ENCODE measurements around the gene FEZ2. TPM values are rescaled to one million over a fixed set of nuclear protein-coding genes. Genes with fewer than 3 reads are reported as not detected.

The FEZ2 gene
- total and polyA plus RNA-seq, 9 of the 15 experiments (the other 6 are each of a cell fraction or from before 2014, with no cell fraction given) = 9.9 to 35.5 (median 20.1) TPM

- TF ChIP-seq FOXA3 (CRISPR knock-in tag; conservative IDR thresholded peaks at IDR 0.05 in 1 of 2, IDR thresholded peaks at IDR 0.05 in 1 of 2) (no peak), BCOR (IDR thresholded peaks at IDR 0.05) (no peak), MTA2 (IDR thresholded peaks at IDR 0.05; ENCODE audit: low read depth) (no peak), ZKSCAN8 (CRISPR knock-in tag; IDR thresholded peaks at IDR 0.05) (peak; percentile 97), GTF2E2 (tag; IDR thresholded peaks at IDR 0.05) (no peak), ZNF263 (CRISPR knock-in tag; IDR thresholded peaks at IDR 0.05; ENCODE audit: borderline replicate concordance) (no peak), ZNF586 (CRISPR knock-in tag; conservative IDR thresholded peaks at IDR 0.05) (no peak), ZNF347 (CRISPR knock-in tag; IDR thresholded peaks at IDR 0.05; ENCODE audit: low read depth) (no peak), ZNF561 (CRISPR knock-in tag; conservative IDR thresholded peaks at IDR 0.05) (no peak), HNRNPH1 (optimal IDR thresholded peaks at IDR 0.05; ENCODE audit: low read depth, low read length) (no peak), SNIP1 (IDR thresholded peaks at IDR 0.05; ENCODE audit: low read depth) (no peak), POLR2G (IDR thresholded peaks at IDR 0.05; ENCODE audit: low read depth, low read length) (peak; percentile 86), TFE3 (CRISPR knock-in tag; IDR thresholded peaks at IDR 0.05) (no peak), GABPB1 (CRISPR knock-in tag; IDR thresholded peaks at IDR 0.05) (peak; percentile 62), CREBBP (IDR thresholded peaks at IDR 0.05; ENCODE audit: low read depth, low read length) (no peak), ZBTB7A (IDR thresholded peaks at IDR 0.05; ENCODE audit: borderline replicate concordance, control insufficient read depth, low read depth, low read length) (peak; percentile 67; the same call in 1 of the 2 replicates), NKRF (IDR thresholded peaks at IDR 0.05; ENCODE audit: borderline replicate concordance) (peak; percentile 81; the same call in 1 of the 2 replicates), SIX5 (IDR thresholded peaks at IDR 0.05; ENCODE audit: borderline replicate concordance in 1 of 2, insufficient read depth in 1 of 2, low read depth in 1 of 2, low read length in 2 of 2) (no peak), TOE1 (IDR thresholded peaks at IDR 0.05; ENCODE audit: borderline replicate concordance) (no peak), TOE1 (CRISPR knock-in tag; IDR thresholded peaks at IDR 0.05; ENCODE audit: borderline replicate concordance, low read depth) (no peak), BACH1 (tag; IDR thresholded peaks at IDR 0.05) (no peak), ZNF830 (CRISPR knock-in tag; IDR thresholded peaks at IDR 0.05) (no peak), ZNF717 (CRISPR knock-in tag; IDR thresholded peaks at IDR 0.05) (no peak)
- TF ChIP-seq, protein P1, sequence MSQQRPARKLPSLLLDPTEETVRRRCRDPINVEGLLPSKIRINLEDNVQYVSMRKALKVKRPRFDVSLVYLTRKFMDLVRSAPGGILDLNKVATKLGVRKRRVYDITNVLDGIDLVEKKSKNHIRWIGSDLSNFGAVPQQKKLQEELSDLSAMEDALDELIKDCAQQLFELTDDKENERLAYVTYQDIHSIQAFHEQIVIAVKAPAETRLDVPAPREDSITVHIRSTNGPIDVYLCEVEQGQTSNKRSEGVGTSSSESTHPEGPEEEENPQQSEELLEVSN (IDR thresholded peaks at IDR 0.05; ENCODE audit: borderline replicate concordance in 1 of 2, extremely low read depth in 1 of 2, insufficient read depth in 1 of 2, insufficient read length in 1 of 2, low read depth in 1 of 2, low read length in 1 of 2, poor library complexity in 1 of 2, severe bottlenecking in 1 of 2) = peak in 1 of 2 experiments; percentile 75
Measured at GRCh38 chr2:36597532-36598377, at the start of gene FEZ2 (continued).

Data from K562 (cell line).